Left lung (tissue), 10 donors: ENCODE measurements around the gene B4GALNT1. TPM values are rescaled to one million over a fixed set of nuclear protein-coding genes. Genes with fewer than 3 reads are reported as not detected.

Experiments
- ATAC-seq: fragments of 200-7000 bp; cut with Tn5 transposase; one replicate; pipeline ENCODE4 v1.9.1; 2020; ENCODE audit warnings: moderate library complexity
- DNase-seq, 4 donors: peaks; one replicate each; pipeline ENCODE4 v3.0.0-alpha.2; 2013 to 2020
- H3K27ac ChIP-seq, 2 donors: fragments of 200-600 bp; sonication (generic) in 1 of 2; one replicate each; pipeline versions ENCODE4 v1.5.0 to v1.8.0; 2020 to 2021
- H3K27me3 ChIP-seq, 2 donors: fragments of 200-600 bp; sonication (generic) in 1 of 2; one replicate each; pipeline versions ENCODE4 v1.5.0 to v1.8.0; 2020 to 2021
- H3K36me3 ChIP-seq, 2 donors: fragments of 200-600 bp; sonication (generic) in 1 of 2; one replicate each; pipeline versions ENCODE4 v1.5.0 to v1.8.0; 2020 to 2021
- H3K4me1 ChIP-seq, 2 donors: fragments of 200-600 bp; one replicate each; pipeline ENCODE4 v1.8.0; 2021
- H3K4me3 ChIP-seq, 2 donors: fragments of 200-600 bp; sonication (generic) in 1 of 2; one replicate each; pipeline versions ENCODE4 v1.5.0 to v1.8.0; 2020 to 2021; ENCODE audit warnings: mild to moderate bottlenecking in 1 of 2
- H3K9me3 ChIP-seq, 2 donors: fragments of 200-600 bp; sonication (generic) in 1 of 2; one replicate each; pipeline versions ENCODE4 v1.5.0 to v1.8.0; 2020 to 2021
- CTCF ChIP-seq, 2 donors: fragments of 200-600 bp; sonication (generic) in 1 of 2; IDR thresholded peaks; one replicate each; pipeline versions ENCODE4 v1.5.0 to v1.8.0; 2021; ENCODE audit warnings: antibody characterized with exemption in 2 of 2
- intact Hi-C, 2 donors: fragments of 100-400 bp; cut with DNase I; formaldehyde crosslinking; loops; one replicate each; pipeline versions ENCODE4 v1.11.2 to v1.14.2; 2022
- polyA plus RNA-seq, 6 donors: library from polyadenylated mRNA; unstranded; fragments of 120-200 nt; gene quantifications; one replicate each; pipeline ENCODE4 v1.2.1, GENCODE V29; 2013; ENCODE audit not compliant: insufficient read length in 6 of 6
- total RNA-seq, 2 donors: library from RNA; stranded (reverse); fragmentation: NEBNext Ultra II Directional; extraction: Animal tissue kit (Norgen Biotek cat#: 25700); gene quantifications; one replicate each; pipeline ENCODE4 v1.2.1, GENCODE V29; 2021
- donor health status: DM: no; HTN: yes; CAD: no.
- donor health status: DM: no; HTN: no; CAD: no.

B4GALNT1 gene
- total and polyA plus RNA-seq, 8 donors: 0.78 to 3.8 (median 1.4) TPM

DNA sequence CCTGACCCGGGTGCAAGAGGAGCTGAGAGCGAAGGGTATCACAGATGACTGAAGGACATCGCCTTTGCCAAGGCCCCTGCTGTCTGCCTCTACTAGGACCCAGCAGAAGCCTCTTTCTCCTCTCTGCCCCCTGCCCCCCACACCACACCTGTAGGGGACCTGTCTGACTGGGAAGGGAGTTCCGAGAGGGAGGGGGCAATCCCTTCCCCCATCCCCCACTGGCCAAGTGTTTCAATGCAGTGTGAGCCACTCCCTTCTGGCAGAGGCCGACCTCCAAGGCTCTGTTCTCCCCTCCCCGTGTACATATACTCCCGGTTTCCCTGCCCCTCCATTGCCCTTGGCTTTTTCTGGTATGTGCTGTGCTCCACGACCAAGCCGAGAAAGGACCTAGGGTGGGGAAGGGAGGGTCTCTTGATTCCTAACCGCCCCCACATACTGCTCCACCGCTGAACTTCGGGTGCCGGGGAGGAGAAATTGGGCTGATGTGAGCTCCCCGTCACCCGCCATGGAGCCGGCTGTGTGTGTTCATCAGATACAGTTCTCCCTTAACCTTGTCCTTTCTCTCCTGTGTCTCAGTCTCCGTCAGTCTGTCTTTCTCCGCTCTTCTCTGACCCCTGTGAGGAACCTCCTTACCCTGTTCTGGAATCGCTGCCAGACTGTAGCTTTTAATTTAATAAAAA, 23.8 kb downstream of the B4GALNT1 start:
- peaks cover 10 to 35% of the 10 kb centered on the region in 2 donors for H3K4me1 ChIP-seq
- H3K27ac ChIP-seq: peak overlapping the region in 1 of 2 donors; percentile 60
- ATAC-seq (no peak), DNase-seq (no peak)
- H3K27me3 ChIP-seq: peaks cover 12 to 97% of the 10 kb centered on the region in 2 donors
- TF ChIP-seq CTCF (IDR thresholded peaks at IDR 0.05): no peak
- H3K9me3 ChIP-seq: no peaks in the 10 kb centered on the region
- H3K4me3 ChIP-seq: no peak overlapping the region
- H3K36me3 ChIP-seq: no peaks in the 10 kb centered on the region
- intact Hi-C loops: no loop called here

- Histone ChIP-seq H3K27ac (no peak overlapping the region), H3K36me3 (no peaks in the 10 kb centered on the region), H3K4me1 (peaks cover 10 to 46% of the 10 kb centered on the region in 2 donors), H3K9me3 (no peaks in the 10 kb centered on the region), H3K27me3 (peaks cover 12 to 88% of the 10 kb centered on the region in 2 donors), H3K4me3 (no peak overlapping the region)
- no peak for TF ChIP-seq CTCF (IDR thresholded peaks at IDR 0.05)
- DNase-seq: no peak
- intact Hi-C loops: no loop called here
- no peak for ATAC-seq
Measured at GRCh38 chr12:57607958-57608663, 24.9 kb downstream of the B4GALNT1 start.

DNA sequence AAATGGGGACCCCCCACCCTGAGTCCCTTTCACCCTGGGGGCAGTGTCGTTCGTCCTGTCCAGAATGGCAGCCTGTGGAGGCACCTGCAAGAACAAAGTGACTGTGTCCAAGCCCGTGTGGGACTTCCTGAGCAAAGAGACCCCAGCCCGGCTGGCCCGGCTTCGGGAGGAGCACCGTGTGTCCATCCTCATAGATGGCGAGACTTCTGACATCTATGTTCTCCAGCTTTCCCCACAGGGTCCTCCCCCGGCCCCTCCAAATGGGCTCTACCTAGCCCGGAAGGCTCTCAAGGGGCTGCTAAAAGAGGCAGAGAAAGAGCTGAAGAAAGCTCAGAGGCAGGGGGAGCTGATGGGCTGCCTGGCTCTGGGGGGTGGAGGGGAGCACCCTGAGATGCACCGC, 26.2 kb downstream of the B4GALNT1 start:
- intact Hi-C loops: no loop called here
- H3K4me1 ChIP-seq: peaks cover 10 to 46% of the 10 kb centered on the region in 2 donors
- H3K4me3 ChIP-seq: no peak overlapping the region
- H3K27me3 ChIP-seq: peaks cover 9 to 75% of the 10 kb centered on the region in 2 donors
- ATAC-seq (no peak), DNase-seq (no peak)
- no peak for TF ChIP-seq CTCF (IDR thresholded peaks at IDR 0.05)
- no peak overlapping the region for H3K27ac ChIP-seq
- no peaks in the 10 kb centered on the region for H3K9me3 ChIP-seq
- peaks cover 0 to 5% of the 10 kb centered on the region in 2 donors for H3K36me3 ChIP-seq

- no peak overlapping the region for H3K4me3 ChIP-seq
- peaks cover 0 to 10% of the 10 kb centered on the region in 2 donors for H3K36me3 ChIP-seq
- no peak overlapping the region for H3K27ac ChIP-seq
- no peak for TF ChIP-seq CTCF (IDR thresholded peaks at IDR 0.05)
- H3K27me3 ChIP-seq: peaks cover 6 to 71% of the 10 kb centered on the region in 2 donors
- intact Hi-C loops: no loop called here
- no peaks in the 10 kb centered on the region for H3K9me3 ChIP-seq
- H3K4me1 ChIP-seq: peaks cover 10 to 43% of the 10 kb centered on the region in 2 donors
- DNase-seq (no peak), ATAC-seq (no peak)
Measured at GRCh38 chr12:57606399-57606798, 26.6 kb downstream of the B4GALNT1 start.

GRCh38 chr12:57605811-57606311, 27.1 kb downstream of the B4GALNT1 start:
- H3K9me3 ChIP-seq: no peaks in the 10 kb centered on the region
- intact Hi-C loops: no loop called here
- peaks cover 1 to 65% of the 10 kb centered on the region in 2 donors for H3K27me3 ChIP-seq
- H3K4me1 ChIP-seq: peaks cover 5 to 37% of the 10 kb centered on the region in 2 donors
- no peak for TF ChIP-seq CTCF (IDR thresholded peaks at IDR 0.05)
- H3K4me3 ChIP-seq: peak overlapping the region in 1 of 2 donors; percentile 47
- no peak for ATAC-seq
- peak overlapping the region in 1 of 2 donors; percentile 74 for H3K27ac ChIP-seq
- H3K36me3 ChIP-seq: peaks cover 0 to 15% of the 10 kb centered on the region in 2 donors
- no peak for DNase-seq
